SU-DHL-6 (cell line): ENCODE results near the gene SRRT.

Source experiments
- H2AFZ ChIP-seq: fragments of 200-600 bp; sonication (generic); 2 replicates; pipeline ENCODE4 v1.6.1; 2014; ENCODE audit warnings: low read depth, mild to moderate bottlenecking, moderate library complexity, mixed read lengths, antibody characterized with exemption, low read length; ENCODE audit not compliant: severe bottlenecking
- H3F3A ChIP-seq: fragments of 200-600 bp; shearing (Covaris generic); 2 replicates; pipeline ENCODE4 v1.6.0; 2016; ENCODE audit warnings: antibody characterized with exemption, mild to moderate bottlenecking; ENCODE audit not compliant: insufficient read depth
- H3K27ac ChIP-seq: fragments of 200-600 bp; sonication (generic); 2 replicates; pipeline ENCODE4 v1.5.1; 2016; ENCODE audit warnings: low read depth, mild to moderate bottlenecking, low read length, moderate library complexity, mixed read lengths
- H3K27me3 ChIP-seq: fragments of 200-600 bp; sonication (generic), shearing (Covaris generic); 2 replicates; pipeline ENCODE4 v1.6.0; 2014; ENCODE audit warnings: mild to moderate bottlenecking, low read length
- H3K36me3 ChIP-seq: fragments of 200-600 bp; sonication (generic); 2 replicates; pipeline ENCODE4 v1.6.1; 2014; ENCODE audit warnings: mild to moderate bottlenecking, low read length, mixed read lengths
- H3K4me2 ChIP-seq: fragments of 300-600, 200-600 bp; shearing (Covaris generic), sonication (generic); 2 replicates; pipeline ENCODE4 v1.6.0; 2014; ENCODE audit warnings: low read length, low read depth, mild to moderate bottlenecking; ENCODE audit not compliant: poor library complexity, severe bottlenecking
- H3K4me3 ChIP-seq: fragments of 200-600 bp; sonication (generic); 2 replicates; pipeline ENCODE4 v1.5.1; 2014; ENCODE audit warnings: antibody characterized with exemption, low read length, mild to moderate bottlenecking, mixed read lengths; ENCODE audit not compliant: insufficient read depth, poor library complexity, severe bottlenecking
- H3K79me2 ChIP-seq: fragments of 200-600 bp; sonication (generic); 2 replicates; pipeline ENCODE4 v1.6.1; 2014; ENCODE audit warnings: mild to moderate bottlenecking, low read length, moderate library complexity; ENCODE audit not compliant: insufficient read depth
- H3K9ac ChIP-seq: fragments of 200-600 bp; sonication (generic); 2 replicates; pipeline ENCODE4 v1.7.0; 2014; ENCODE audit warnings: mild to moderate bottlenecking, low read length
- H3K9me2 ChIP-seq: fragments of 200-600 bp; sonication (generic); replicated peaks from 2 replicates; pipeline ENCODE4 v1.6.1; 2014; ENCODE audit warnings: low read length; ENCODE audit not compliant: insufficient read depth
- H3K9me3 ChIP-seq: fragments of 200-600 bp; sonication (generic); 2 replicates; pipeline ENCODE4 v1.6.1; 2014; ENCODE audit warnings: low read length, mixed read lengths; ENCODE audit not compliant: insufficient read depth
- H4K20me1 ChIP-seq: fragments of 200-600 bp; sonication (generic); 2 replicates; pipeline ENCODE4 v1.6.1; 2014; ENCODE audit warnings: low read depth, mild to moderate bottlenecking, antibody characterized with exemption, low read length, moderate library complexity, mixed read lengths
- CTCF ChIP-seq: fragments of 200-600 bp; sonication (generic); IDR thresholded peaks from one replicate; pipeline ENCODE4 v1.5.1; 2017; ENCODE audit warnings: antibody characterized with exemption, mild to moderate bottlenecking, low read length, moderate library complexity; ENCODE audit not compliant: insufficient read depth, poor library complexity, severe bottlenecking
- EZH2phosphoT487 ChIP-seq: fragments of 200-600 bp; sonication (generic), shearing (Covaris generic); conservative IDR thresholded peaks from 2 replicates; pipeline ENCODE4 v1.6.1; 2018; ENCODE audit warnings: mild to moderate bottlenecking, antibody characterized with exemption, low read length, moderate library complexity, mixed read lengths

The SRRT gene

GRCh38 chr7:100882785-100883526 is 8.1 kb downstream of the SRRT start:
- Histone ChIP-seq H3K79me2 (peaks cover 52% of the 10 kb centered on the region), H3K36me3 (peaks cover 21% of the 10 kb centered on the region), H3K9ac (no peak overlapping the region)

GRCh38 chr7:100884736-100885439 is 10.0 kb downstream of the SRRT start:
- Histone ChIP-seq H3K79me2 (peaks cover 48% of the 10 kb centered on the region), H3K27me3 (no peaks in the 10 kb centered on the region), H3K9me2 (no peaks in the 10 kb centered on the region), H3K4me3 (no peak overlapping the region), H3K9me3 (no peaks in the 10 kb centered on the region), H3F3A (peaks cover 24% of the 10 kb centered on the region), H3K9ac (no peak overlapping the region), H3K27ac (no peak overlapping the region), H4K20me1 (peaks cover 5% of the 10 kb centered on the region; the same call in 1 of the 2 replicates), H3K36me3 (peaks cover 16% of the 10 kb centered on the region), H3K4me2 (no peak overlapping the region), H2AFZ (no peak overlapping the region)
- no peak for TF ChIP-seq CTCF
- no peak for TF ChIP-seq EZH2phosphoT487

More at GRCh38 chr7:100882785-100883526, 8.1 kb downstream of the SRRT start:
- peaks cover 17% of the 10 kb centered on the region for H3F3A ChIP-seq
- no peaks in the 10 kb centered on the region for H3K9me2 ChIP-seq
- no peaks in the 10 kb centered on the region for H3K27me3 ChIP-seq
- H4K20me1 ChIP-seq = peaks cover 11% of the 10 kb centered on the region; the same call in 1 of the 2 replicates
- no peak for TF ChIP-seq CTCF
- no peak for TF ChIP-seq EZH2phosphoT487
- no peak overlapping the region for H3K27ac ChIP-seq
- no peak overlapping the region for H3K4me2 ChIP-seq
- no peaks in the 10 kb centered on the region for H3K9me3 ChIP-seq
- H3K4me3 ChIP-seq = no peak overlapping the region
- H2AFZ ChIP-seq = no peak overlapping the region

- H3K36me3 ChIP-seq = peaks cover 16% of the 10 kb centered on the region
- H3K79me2 ChIP-seq = peaks cover 41% of the 10 kb centered on the region
- H3K4me2 ChIP-seq = no peak overlapping the region
- TF ChIP-seq CTCF (no peak), EZH2phosphoT487 (no peak)
- H3K9me2 ChIP-seq = no peaks in the 10 kb centered on the region
- H3K4me3 ChIP-seq = no peak overlapping the region
- H3F3A ChIP-seq = peaks cover 24% of the 10 kb centered on the region
- H4K20me1 ChIP-seq = peaks cover 3% of the 10 kb centered on the region; the same call in 1 of the 2 replicates
- no peak overlapping the region for H3K9ac ChIP-seq
- H2AFZ ChIP-seq = no peak overlapping the region
- no peak overlapping the region for H3K27ac ChIP-seq
- no peaks in the 10 kb centered on the region for H3K27me3 ChIP-seq
- H3K9me3 ChIP-seq = no peaks in the 10 kb centered on the region
These were observed 10.7 kb downstream of the SRRT start for GRCh38 chr7:100885440-100886141.
